H9 (cell line): ENCODE measurements around the gene KIRREL3. TPM values are rescaled to one million over a fixed set of nuclear protein-coding genes. Genes with fewer than 3 reads are reported as not detected.

Experiments used
- DNase-seq: peaks from one replicate; pipeline ENCODE4 v3.0.0-alpha.2; 2017
- H2AFZ ChIP-seq: one replicate; pipeline ENCODE4 v1.6.1; 2013; ENCODE audit warnings: mild to moderate bottlenecking, low read length, control low read depth, moderate library complexity
- H2AK5ac ChIP-seq: 2 replicates; pipeline ENCODE4 v1.6.1; 2013; ENCODE audit warnings: low read length, control low read depth, mixed read lengths; ENCODE audit not compliant: insufficient read length
- H2BK120ac ChIP-seq: one replicate; pipeline ENCODE4 v1.6.1; 2013; ENCODE audit warnings: low read depth, mild to moderate bottlenecking, low read length, control low read depth, inconsistent platforms; ENCODE audit not compliant: poor library complexity, severe bottlenecking
- H2BK12ac ChIP-seq: 2 replicates; pipeline ENCODE4 v1.6.1; 2013; ENCODE audit warnings: low read length, control low read depth, mixed read lengths, low read depth; ENCODE audit not compliant: insufficient read length
- H2BK15ac ChIP-seq: 2 replicates; pipeline ENCODE4 v1.6.1; 2013; ENCODE audit warnings: low read depth, low read length, control low read depth
- H2BK20ac ChIP-seq: one replicate; pipeline ENCODE4 v1.6.1; 2013; ENCODE audit warnings: low read depth, mild to moderate bottlenecking, low read length, control low read depth, inconsistent platforms; ENCODE audit not compliant: poor library complexity, severe bottlenecking
- H2BK5ac ChIP-seq: 2 replicates; pipeline ENCODE4 v1.6.1; 2013; ENCODE audit warnings: low read length, control low read depth, mixed read lengths; ENCODE audit not compliant: insufficient read length
- H3K14ac ChIP-seq: 2 replicates; pipeline ENCODE4 v1.6.1; 2013; ENCODE audit warnings: low read length, control low read depth; ENCODE audit not compliant: insufficient read depth
- H3K18ac ChIP-seq: 2 replicates; pipeline ENCODE4 v1.6.1; 2013; ENCODE audit warnings: low read depth, mild to moderate bottlenecking, mixed read lengths, low read length, control low read depth; ENCODE audit not compliant: insufficient read length
- H3K23ac ChIP-seq: 2 replicates; pipeline ENCODE4 v1.6.1; 2013; ENCODE audit warnings: low read length, control low read depth, mixed read lengths, low read depth; ENCODE audit not compliant: insufficient read length
- H3K23me2 ChIP-seq: 2 replicates; pipeline ENCODE4 v1.6.1; 2013; ENCODE audit warnings: low read depth, mild to moderate bottlenecking, mixed read lengths, low read length, control low read depth; ENCODE audit not compliant: insufficient read length, poor library complexity, severe bottlenecking
- H3K27ac ChIP-seq: 2 replicates; pipeline ENCODE4 v1.5.1; 2013; ENCODE audit warnings: low read length, control low read depth, mixed read lengths, low read depth; ENCODE audit not compliant: insufficient read length
- H3K27me3 ChIP-seq: 2 replicates; pipeline ENCODE4 v1.6.1; 2013; ENCODE audit warnings: low read length, control low read depth, inconsistent platforms; ENCODE audit not compliant: insufficient read depth
- H3K4ac ChIP-seq: 2 replicates; pipeline ENCODE4 v1.6.1; 2013; ENCODE audit warnings: low read depth, mild to moderate bottlenecking, control low read depth, inconsistent platforms, low read length, moderate library complexity
- H3K4me1 ChIP-seq: 2 replicates; pipeline ENCODE4 v1.6.1; 2013; ENCODE audit warnings: low read length, control low read depth, inconsistent platforms; ENCODE audit not compliant: insufficient read depth
- H3K4me2 ChIP-seq: 2 replicates; pipeline ENCODE4 v1.6.1; 2013; ENCODE audit warnings: low read length, control low read depth, mixed read lengths; ENCODE audit not compliant: insufficient read length, insufficient read depth
- H3K56ac ChIP-seq: 2 replicates; pipeline ENCODE4 v1.6.1; 2013; ENCODE audit warnings: low read depth, mild to moderate bottlenecking, mixed read lengths, low read length, control low read depth; ENCODE audit not compliant: insufficient read length
- H3K79me1 ChIP-seq: 2 replicates; pipeline ENCODE4 v1.6.1; 2013; ENCODE audit warnings: low read depth, mild to moderate bottlenecking, moderate library complexity, low read length, control low read depth, inconsistent platforms; ENCODE audit not compliant: insufficient read depth, poor library complexity, severe bottlenecking
- H3K79me2 ChIP-seq: 2 replicates; pipeline ENCODE4 v1.6.1; 2013; ENCODE audit warnings: low read length, control low read depth, inconsistent platforms; ENCODE audit not compliant: insufficient read depth
- H3K9ac ChIP-seq: 2 replicates; pipeline ENCODE4 v1.6.1; 2013; ENCODE audit warnings: low read length, control low read depth, mixed read lengths; ENCODE audit not compliant: insufficient read length; ENCODE audit errors: extremely low read depth
- H3K9me3 ChIP-seq: one replicate; pipeline ENCODE4 v1.6.1; 2013; ENCODE audit warnings: low read depth, low read length, inconsistent platforms; ENCODE audit not compliant: control insufficient read depth
- H3T11ph ChIP-seq: one replicate; pipeline ENCODE4 v1.6.1; 2013; ENCODE audit warnings: mild to moderate bottlenecking, low read length, control low read depth, inconsistent platforms
- H4K20me1 ChIP-seq: one replicate; pipeline ENCODE4 v1.6.1; 2013; ENCODE audit not compliant: control insufficient read depth, insufficient read length, insufficient read depth
- H4K5ac ChIP-seq: 2 replicates; pipeline ENCODE4 v1.6.1; 2013; ENCODE audit warnings: low read depth, mild to moderate bottlenecking, mixed read lengths, low read length, control low read depth; ENCODE audit not compliant: insufficient read length
- H4K8ac ChIP-seq: replicated peaks from 2 replicates; pipeline ENCODE4 v1.6.1; 2013; ENCODE audit warnings: low read length, control low read depth, mixed read lengths, low read depth; ENCODE audit not compliant: insufficient read length
- H4K91ac ChIP-seq: 2 replicates; pipeline ENCODE4 v1.6.1; 2013; ENCODE audit warnings: low read depth, mild to moderate bottlenecking, moderate library complexity, mixed read lengths, low read length, control low read depth; ENCODE audit not compliant: insufficient read length
- H3K27ac Mint-ChIP-seq, 3 experiments: 2 replicates in 2 of 3; 3 replicates in 1 of 3; pipeline ENCODE4 v1.8.0; 2020 to 2021; ENCODE audit warnings: mixed read lengths in 3 of 3, mild to moderate bottlenecking in 1 of 3, moderate library complexity in 1 of 3
- H3K27me3 Mint-ChIP-seq: 2 replicates; pipeline ENCODE4 v1.8.0; 2021; ENCODE audit warnings: low read depth, mild to moderate bottlenecking, moderate library complexity, mixed read lengths
- H3K36me3 Mint-ChIP-seq, 3 experiments: 2 replicates in 2 of 3; 3 replicates in 1 of 3; pipeline ENCODE4 v1.8.0; 2020 to 2021; ENCODE audit warnings: low read depth in 3 of 3, mixed read lengths in 3 of 3; ENCODE audit not compliant: insufficient read depth in 1 of 3
- H3K4me1 Mint-ChIP-seq, 2 experiments: 2 replicates each; pipeline ENCODE4 v1.8.0; 2020; ENCODE audit warnings: mixed read lengths in 2 of 2
- H3K4me3 Mint-ChIP-seq, 2 experiments: 2 replicates in 1 of 2; 3 replicates in 1 of 2; pipeline ENCODE4 v1.8.0; 2020 to 2021; ENCODE audit warnings: mild to moderate bottlenecking in 2 of 2, mixed read lengths in 2 of 2, moderate library complexity in 1 of 2
- H3K9me3 Mint-ChIP-seq, 2 experiments: 2 replicates in 1 of 2; 3 replicates in 1 of 2; pipeline ENCODE4 v1.8.0; 2020; ENCODE audit warnings: mild to moderate bottlenecking in 2 of 2, mixed read lengths in 2 of 2, moderate library complexity in 1 of 2
- WGBS: extraction: QIAGEN DNeasy Blood & Tissue Kit; methylation state at CpG from one replicate; pipeline ENCODE4 v1.1.7; 2013; ENCODE audit warnings: missing lambda C conversion rate, low lambda C conversion rate, mixed read lengths; ENCODE audit not compliant: insufficient read length; ENCODE audit errors: extremely low coverage; 5-methylcytosine and 5-hydroxymethylcytosine counted together
- total RNA-seq: library from RNA; stranded (reverse); gene quantifications from 2 replicates; pipeline ENCODE4 v1.2.1, GENCODE V29; 2021
- TF ChIP-seq, protein P1 (sequence below): fragments of 200-600 bp; sonication (generic); conservative IDR thresholded peaks from 3 replicates; pipeline ENCODE4 v1.8.0; 2021; ENCODE audit warnings: antibody characterized with exemption, mild to moderate bottlenecking

Gene KIRREL3
- total RNA-seq, 1 experiment from 2014 or later = 0.17 TPM

- no peaks in the 10 kb centered on the region for H3K27me3 Mint-ChIP-seq
- Histone ChIP-seq H3K79me1 (no peaks in the 10 kb centered on the region), H4K91ac (no peak overlapping the region), H3K23ac (no peak overlapping the region), H2BK120ac (no peak overlapping the region), H3K79me2 (no peaks in the 10 kb centered on the region), H2BK15ac (no peak overlapping the region), H3K4ac (no peak overlapping the region), H3K14ac (no peak overlapping the region), H3K27me3 (no peaks in the 10 kb centered on the region), H3K18ac (no peak overlapping the region), H4K5ac (no peak overlapping the region), H3K4me1 (no peaks in the 10 kb centered on the region), H3K9me3 (no peaks in the 10 kb centered on the region), H2BK20ac (no peak overlapping the region), H4K20me1 (no peaks in the 10 kb centered on the region), H2AK5ac (no peak overlapping the region), H2BK5ac (no peak overlapping the region), H3K27ac (no peak overlapping the region), H3K23me2 (no peaks in the 10 kb centered on the region), H3K9ac (no peak overlapping the region), H3K56ac (no peak overlapping the region), H2BK12ac (no peak overlapping the region), H3T11ph (no peak overlapping the region), H2AFZ (no peak overlapping the region), H3K4me2 (no peak overlapping the region), H4K8ac (no peak overlapping the region)
- no CpG with 5 or more reads among the region's 4 CpGs for WGBS
- TF ChIP-seq, protein P1, sequence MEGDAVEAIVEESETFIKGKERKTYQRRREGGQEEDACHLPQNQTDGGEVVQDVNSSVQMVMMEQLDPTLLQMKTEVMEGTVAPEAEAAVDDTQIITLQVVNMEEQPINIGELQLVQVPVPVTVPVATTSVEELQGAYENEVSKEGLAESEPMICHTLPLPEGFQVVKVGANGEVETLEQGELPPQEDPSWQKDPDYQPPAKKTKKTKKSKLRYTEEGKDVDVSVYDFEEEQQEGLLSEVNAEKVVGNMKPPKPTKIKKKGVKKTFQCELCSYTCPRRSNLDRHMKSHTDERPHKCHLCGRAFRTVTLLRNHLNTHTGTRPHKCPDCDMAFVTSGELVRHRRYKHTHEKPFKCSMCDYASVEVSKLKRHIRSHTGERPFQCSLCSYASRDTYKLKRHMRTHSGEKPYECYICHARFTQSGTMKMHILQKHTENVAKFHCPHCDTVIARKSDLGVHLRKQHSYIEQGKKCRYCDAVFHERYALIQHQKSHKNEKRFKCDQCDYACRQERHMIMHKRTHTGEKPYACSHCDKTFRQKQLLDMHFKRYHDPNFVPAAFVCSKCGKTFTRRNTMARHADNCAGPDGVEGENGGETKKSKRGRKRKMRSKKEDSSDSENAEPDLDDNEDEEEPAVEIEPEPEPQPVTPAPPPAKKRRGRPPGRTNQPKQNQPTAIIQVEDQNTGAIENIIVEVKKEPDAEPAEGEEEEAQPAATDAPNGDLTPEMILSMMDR = no peak
- no peak overlapping the region for H3K4me3 Mint-ChIP-seq
- no peaks in the 10 kb centered on the region for H3K9me3 Mint-ChIP-seq
- DNase-seq = no peak
- H3K27ac Mint-ChIP-seq = no peak overlapping the region
- peaks cover 2% of the 10 kb centered on the region in 2 experiments; a peak in 2 of 4 replicates for H3K4me1 Mint-ChIP-seq
- H3K36me3 Mint-ChIP-seq = no peaks in the 10 kb centered on the region
Measured at GRCh38 chr11:126884192-126884591, 116.4 kb downstream of the KIRREL3 start.
